ENCODE results near the gene CBX5. TPM values are rescaled to one million over a fixed set of nuclear protein-coding genes. Genes with fewer than 3 reads are reported as not detected.
A peak's percentile ranks its signal among the peaks of the same experiment; 100 is the strongest.

The CBX5 gene
- total and polyA plus RNA-seq, 9 donors: 14.3 to 119 (median 94.1) TPM

DNA sequence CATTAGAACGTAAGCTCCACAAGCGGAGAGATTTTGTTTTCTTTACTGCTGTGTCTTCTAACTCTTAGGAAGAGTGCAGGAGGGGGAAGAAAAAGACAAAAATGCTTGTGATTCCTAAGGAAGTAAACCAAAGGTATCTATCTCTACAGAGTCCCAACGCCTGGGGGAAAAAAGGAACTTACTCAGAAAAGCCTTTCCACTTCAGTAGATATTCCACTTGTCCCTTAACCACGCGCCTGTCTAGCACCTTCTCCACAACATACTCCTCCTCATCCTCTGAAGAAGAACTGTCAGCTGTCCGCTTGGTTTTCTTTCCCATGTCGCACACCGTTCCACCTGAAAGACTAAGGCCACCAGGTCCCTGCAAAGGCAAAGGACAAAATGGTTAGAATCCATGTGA, 22.6 kb downstream of the CBX5 start:
- peaks cover 4% of the 10 kb centered on the region for H3K4me1 ChIP-seq (ENCODE audit: insufficient read depth)
- intact Hi-C loops (cut with DNase I): loop anchor here in 1 of 4 donors (10.0 kb wide), 1 partner anchor 67 kb away; the partner anchor contains the start of gene COPZ1
- 83 to 84% (median 83%) methylated on average over 8 of the region's 8 CpGs for WGBS, 3 donors

DNA sequence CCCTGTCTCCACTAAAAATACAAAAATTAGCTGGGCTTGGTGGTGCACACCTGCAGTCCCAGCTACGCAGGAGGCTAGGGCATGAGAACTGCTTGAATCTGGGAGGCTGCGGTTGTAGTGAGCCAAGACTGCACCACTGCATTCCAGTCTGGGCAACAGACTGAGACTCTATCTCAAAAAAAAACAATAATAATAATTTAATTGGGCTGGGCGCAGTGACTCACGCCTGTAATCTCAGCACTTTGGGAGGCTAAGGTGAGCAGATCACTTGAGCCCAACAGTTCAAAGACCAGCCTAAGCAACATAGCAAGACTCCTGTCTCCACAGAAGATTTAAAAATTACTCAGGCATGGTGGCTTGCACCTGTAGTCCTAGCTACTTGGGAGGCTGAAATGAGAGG, 26.7 kb downstream of the CBX5 start:
- intact Hi-C loops (cut with DNase I): loop anchor here in 1 of 4 donors (10.0 kb wide), 1 partner anchor 72 kb away; the partner anchor contains the start of gene COPZ1
- DNase-seq: no peak
- H3K4me3 ChIP-seq: no peak overlapping the region
- peaks cover 6% of the 10 kb centered on the region for H3K4me1 ChIP-seq (ENCODE audit: insufficient read depth)
- no peaks in the 10 kb centered on the region for H3K9me3 ChIP-seq
- TF ChIP-seq POLR2A (IDR thresholded peaks at IDR 0.05): no peak
- TF ChIP-seq EP300 (IDR thresholded peaks at IDR 0.05): no peak
- TF ChIP-seq, protein P1, sequence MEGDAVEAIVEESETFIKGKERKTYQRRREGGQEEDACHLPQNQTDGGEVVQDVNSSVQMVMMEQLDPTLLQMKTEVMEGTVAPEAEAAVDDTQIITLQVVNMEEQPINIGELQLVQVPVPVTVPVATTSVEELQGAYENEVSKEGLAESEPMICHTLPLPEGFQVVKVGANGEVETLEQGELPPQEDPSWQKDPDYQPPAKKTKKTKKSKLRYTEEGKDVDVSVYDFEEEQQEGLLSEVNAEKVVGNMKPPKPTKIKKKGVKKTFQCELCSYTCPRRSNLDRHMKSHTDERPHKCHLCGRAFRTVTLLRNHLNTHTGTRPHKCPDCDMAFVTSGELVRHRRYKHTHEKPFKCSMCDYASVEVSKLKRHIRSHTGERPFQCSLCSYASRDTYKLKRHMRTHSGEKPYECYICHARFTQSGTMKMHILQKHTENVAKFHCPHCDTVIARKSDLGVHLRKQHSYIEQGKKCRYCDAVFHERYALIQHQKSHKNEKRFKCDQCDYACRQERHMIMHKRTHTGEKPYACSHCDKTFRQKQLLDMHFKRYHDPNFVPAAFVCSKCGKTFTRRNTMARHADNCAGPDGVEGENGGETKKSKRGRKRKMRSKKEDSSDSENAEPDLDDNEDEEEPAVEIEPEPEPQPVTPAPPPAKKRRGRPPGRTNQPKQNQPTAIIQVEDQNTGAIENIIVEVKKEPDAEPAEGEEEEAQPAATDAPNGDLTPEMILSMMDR (IDR thresholded peaks at IDR 0.05): no peak
- no peak overlapping the region for H3K27ac ChIP-seq
- H3K36me3 ChIP-seq: no peaks in the 10 kb centered on the region
- H3K27me3 ChIP-seq: no peaks in the 10 kb centered on the region
- 84 to 91% (median 85%) methylated on average over 4 of the region's 4 CpGs for WGBS, 3 donors

More for the DNA sequence above, 22.6 kb downstream of the CBX5 start:
- Histone ChIP-seq H3K27me3 (no peaks in the 10 kb centered on the region), H3K36me3 (no peaks in the 10 kb centered on the region), H3K4me3 (no peak overlapping the region), H3K9me3 (no peaks in the 10 kb centered on the region), H3K27ac (no peak overlapping the region)
- TF ChIP-seq POLR2A (IDR thresholded peaks at IDR 0.05) (no peak), EP300 (IDR thresholded peaks at IDR 0.05) (no peak)
- TF ChIP-seq, protein P1 (IDR thresholded peaks at IDR 0.05): no peak
- no peak for DNase-seq

DNA sequence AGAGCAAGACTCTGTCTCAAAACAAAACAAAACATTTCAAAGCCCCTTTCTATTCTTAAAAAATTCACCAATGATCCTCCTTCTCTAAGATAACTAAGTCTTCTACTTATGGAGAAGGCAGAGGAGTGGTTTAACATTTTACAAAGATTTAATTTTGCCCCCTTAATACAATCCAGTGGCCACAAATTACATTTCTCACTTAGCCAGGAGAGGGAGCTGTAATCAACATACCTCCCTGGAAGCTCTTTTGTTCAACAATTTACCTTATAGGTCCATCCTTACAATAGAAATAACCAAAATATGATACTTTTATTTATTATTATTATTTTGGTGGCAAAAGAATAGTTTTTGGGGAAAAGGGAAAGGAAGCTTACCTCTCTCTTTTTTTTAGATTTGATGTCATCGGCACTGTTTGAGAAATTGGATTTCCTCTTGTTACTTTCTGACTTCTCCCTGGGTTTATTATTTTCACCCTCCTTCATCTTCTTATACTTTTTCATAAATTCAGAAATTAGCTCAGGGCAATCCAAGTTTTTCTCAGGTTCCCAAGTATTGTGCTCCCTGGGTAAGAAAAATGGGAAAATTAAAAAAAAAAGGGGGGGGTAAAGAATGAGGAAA, 28.1 kb downstream of the CBX5 start:
- intact Hi-C loops (cut with DNase I): loop anchor here in 1 of 4 donors (10.0 kb wide), 1 partner anchor 73 kb away; the partner anchor contains the start of gene COPZ1
- DNase-seq: no peak
- H3K27me3 ChIP-seq: no peaks in the 10 kb centered on the region
- no peak for TF ChIP-seq POLR2A (IDR thresholded peaks at IDR 0.05)
- TF ChIP-seq EP300 (IDR thresholded peaks at IDR 0.05): no peak
- TF ChIP-seq, protein P1 (IDR thresholded peaks at IDR 0.05): peak; percentile 13 to 35 (median 30)
- WGBS, 3 donors: 92 to 100% (median 97%) methylated on average over 1 of the region's 1 CpG
- H3K27ac ChIP-seq: no peak overlapping the region
- H3K36me3 ChIP-seq: no peaks in the 10 kb centered on the region
- H3K4me1 ChIP-seq (ENCODE audit: insufficient read depth): peaks cover 6% of the 10 kb centered on the region
- no peak overlapping the region for H3K4me3 ChIP-seq
- H3K9me3 ChIP-seq: no peaks in the 10 kb centered on the region

DNA sequence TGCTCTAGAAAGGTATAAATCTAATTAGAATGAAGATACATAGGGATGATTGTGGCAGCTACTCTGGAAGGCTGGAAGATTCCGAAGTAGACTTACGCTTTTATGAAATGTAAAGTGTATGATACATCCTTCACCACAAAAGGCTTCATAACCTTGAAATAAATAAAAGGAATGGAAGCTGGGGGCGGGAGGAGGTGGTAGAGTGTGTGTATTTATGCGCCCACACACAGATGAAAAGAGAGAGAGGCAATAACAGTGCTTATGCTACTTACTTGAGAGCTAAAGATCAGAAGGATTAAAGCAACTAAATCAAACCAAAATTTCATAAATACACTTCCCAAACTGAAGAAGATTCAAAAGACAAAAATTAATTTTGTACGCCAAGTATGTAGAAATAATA, 30.4 kb downstream of the CBX5 start:
- no peak for TF ChIP-seq POLR2A (IDR thresholded peaks at IDR 0.05)
- TF ChIP-seq, protein P1 (IDR thresholded peaks at IDR 0.05): no peak
- Histone ChIP-seq H3K27me3 (no peaks in the 10 kb centered on the region), H3K27ac (peak overlapping the region in 1 of 2 donors; percentile 48), H3K36me3 (no peaks in the 10 kb centered on the region), H3K4me1 (ENCODE audit: insufficient read depth) (peaks cover 7% of the 10 kb centered on the region), H3K9me3 (no peaks in the 10 kb centered on the region), H3K4me3 (no peak overlapping the region)
- no peak for DNase-seq
- intact Hi-C loops (cut with DNase I): no loop called here
- 38 to 61% (median 50%) methylated on average over 5 of the region's 5 CpGs for WGBS, 3 donors

All from ovary (tissue), 9 donors.